GM12891 (cell line): ENCODE results near the gene MELK.

ENCODE experiments used
- PAX5 ChIP-seq: IDR thresholded peaks from 2 replicates; pipeline ENCODE4 v1.6.1; 2011; ENCODE audit warnings: low read length, moderate library complexity, mild to moderate bottlenecking; ENCODE audit not compliant: insufficient read depth, severe bottlenecking
- POLR2A ChIP-seq: IDR thresholded peaks from 2 replicates; pipeline ENCODE4 v1.6.1; 2011; ENCODE audit warnings: low read depth, low read length, control low read depth
- POLR2AphosphoS5 ChIP-seq: IDR thresholded peaks from 2 replicates; pipeline ENCODE4 v1.6.1; 2011; ENCODE audit warnings: low read depth, low read length, control low read depth
- POU2F2 ChIP-seq: IDR thresholded peaks from 2 replicates; pipeline ENCODE4 v1.6.1; 2011; ENCODE audit warnings: low read depth, mild to moderate bottlenecking, control low read depth, low read length, moderate library complexity
- SPI1 ChIP-seq: IDR thresholded peaks from 2 replicates; pipeline ENCODE4 v1.6.1; 2011; ENCODE audit warnings: low read depth, low read length, control low read depth
- TAF1 ChIP-seq: IDR thresholded peaks from 2 replicates; pipeline ENCODE4 v1.6.1; 2011; ENCODE audit warnings: low read depth, low read length, control low read depth

DNA sequence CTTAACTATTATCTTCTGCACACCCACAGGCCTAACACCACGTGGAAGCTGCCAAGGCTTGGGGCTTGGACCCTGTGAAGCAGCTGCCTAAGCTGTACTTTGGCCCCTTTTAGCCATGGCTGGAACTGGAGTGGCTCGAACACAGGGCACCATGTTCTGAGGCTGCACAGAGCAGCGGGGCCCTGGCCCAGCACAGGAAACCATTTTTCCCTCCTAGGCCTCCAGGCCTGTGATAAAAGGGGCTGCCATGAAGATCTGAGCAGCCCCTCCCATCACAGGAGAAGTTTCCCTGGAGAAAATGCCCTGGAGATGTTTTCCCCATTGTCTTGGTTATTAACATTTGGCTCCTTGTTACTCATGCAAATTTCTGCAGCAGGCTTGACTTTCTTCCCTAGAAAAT is 126.3 kb downstream of the MELK start:
- TF ChIP-seq POLR2AphosphoS5 (no peak), POLR2A (no peak), PAX5 (no peak), TAF1 (no peak), SPI1 (no peak), POU2F2 (no peak)
